ENCODE results near the gene LZIC.

The LZIC gene

GRCh38 chr1:9886092-9886742 is 57.0 kb downstream of the LZIC start:
- no peak for DNase-seq (ENCODE audit: low read depth in 2 of 2)

GRCh38 chr1:9884805-9885204 is 58.4 kb downstream of the LZIC start:
- DNase-seq (ENCODE audit: low read depth in 2 of 2), result no peak

- no peak for DNase-seq (ENCODE audit: low read depth in 2 of 2)
These were observed 59.4 kb downstream of the LZIC start for GRCh38 chr1:9883585-9884449.

DNA sequence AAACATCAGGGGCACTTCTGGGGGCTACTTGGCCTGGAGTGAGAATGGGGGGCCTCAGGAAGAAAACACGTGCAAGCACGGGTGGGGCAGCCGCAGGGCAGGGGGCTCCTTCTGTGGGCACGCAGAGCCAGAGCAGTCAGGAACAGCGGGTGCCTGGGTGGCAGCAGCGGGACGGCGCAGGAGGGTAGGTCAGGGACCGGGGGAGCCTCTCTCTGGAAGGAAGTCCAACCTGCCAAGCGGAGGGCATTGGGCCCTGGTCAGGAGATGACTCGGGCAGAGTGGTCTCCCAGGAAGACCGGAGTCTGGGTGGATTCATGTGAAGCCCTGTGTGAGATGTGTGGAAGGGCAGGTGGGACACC is 60.3 kb downstream of the LZIC start:
- DNase-seq (ENCODE audit: low read depth in 2 of 2), result no peak

GRCh38 chr1:9882296-9882944 is 60.8 kb downstream of the LZIC start:
- no peak for DNase-seq (ENCODE audit: low read depth in 2 of 2)

- no peak for DNase-seq (ENCODE audit: low read depth in 2 of 2)
These were observed 61.3 kb downstream of the LZIC start for GRCh38 chr1:9881838-9882249.

Measured in activated CD8-positive, alpha-beta memory T cell treated with anti-CD3 and anti-CD28 coated beads for 4 hours (primary cell).